Measurements from ENCODE around the gene APOC4. TPM values are rescaled to one million over a fixed set of nuclear protein-coding genes. Genes with fewer than 3 reads are reported as not detected.

APOC4 gene
- total and polyA plus RNA-seq, 12 donors: not detected

DNA sequence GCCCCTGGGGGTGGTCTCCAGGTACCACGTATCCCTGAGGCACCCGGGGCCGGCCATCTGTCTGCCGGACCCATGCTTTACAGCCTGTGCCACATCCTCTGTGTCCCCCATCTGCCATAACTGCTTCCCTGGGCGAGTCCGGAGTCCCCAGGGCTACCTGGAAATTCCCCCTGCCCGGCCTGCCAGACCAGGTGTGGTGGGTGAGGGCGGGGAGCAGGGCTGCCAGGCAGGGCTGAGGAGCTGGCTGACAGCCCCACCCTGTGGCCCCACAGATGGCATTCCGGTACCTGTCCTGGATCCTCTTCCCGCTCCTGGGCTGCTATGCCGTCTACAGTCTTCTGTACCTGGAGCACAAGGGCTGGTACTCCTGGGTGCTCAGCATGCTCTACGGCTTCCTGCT lies 48.9 kb downstream of the APOC4 start:
- H3K4me3 ChIP-seq: no peak overlapping the region
- intact Hi-C loops (cut with DNase I): no loop called here
- peaks cover 0 to 84% (median 19%) of the 10 kb centered on the region in 9 donors for H3K36me3 ChIP-seq
- DNase-seq (no peak), ATAC-seq (no peak)
- H3K27me3 ChIP-seq: no peaks in the 10 kb centered on the region
- no peak overlapping the region for H3K27ac ChIP-seq
- WGBS, 2 donors: 93 to 98% methylated on average over 12 of the region's 12 CpGs
- TF ChIP-seq, protein P1, sequence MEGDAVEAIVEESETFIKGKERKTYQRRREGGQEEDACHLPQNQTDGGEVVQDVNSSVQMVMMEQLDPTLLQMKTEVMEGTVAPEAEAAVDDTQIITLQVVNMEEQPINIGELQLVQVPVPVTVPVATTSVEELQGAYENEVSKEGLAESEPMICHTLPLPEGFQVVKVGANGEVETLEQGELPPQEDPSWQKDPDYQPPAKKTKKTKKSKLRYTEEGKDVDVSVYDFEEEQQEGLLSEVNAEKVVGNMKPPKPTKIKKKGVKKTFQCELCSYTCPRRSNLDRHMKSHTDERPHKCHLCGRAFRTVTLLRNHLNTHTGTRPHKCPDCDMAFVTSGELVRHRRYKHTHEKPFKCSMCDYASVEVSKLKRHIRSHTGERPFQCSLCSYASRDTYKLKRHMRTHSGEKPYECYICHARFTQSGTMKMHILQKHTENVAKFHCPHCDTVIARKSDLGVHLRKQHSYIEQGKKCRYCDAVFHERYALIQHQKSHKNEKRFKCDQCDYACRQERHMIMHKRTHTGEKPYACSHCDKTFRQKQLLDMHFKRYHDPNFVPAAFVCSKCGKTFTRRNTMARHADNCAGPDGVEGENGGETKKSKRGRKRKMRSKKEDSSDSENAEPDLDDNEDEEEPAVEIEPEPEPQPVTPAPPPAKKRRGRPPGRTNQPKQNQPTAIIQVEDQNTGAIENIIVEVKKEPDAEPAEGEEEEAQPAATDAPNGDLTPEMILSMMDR (IDR thresholded peaks at IDR 0.05): no peak
- H3K4me1 ChIP-seq: no peaks in the 10 kb centered on the region
- H3K9me3 ChIP-seq: no peaks in the 10 kb centered on the region

DNA sequence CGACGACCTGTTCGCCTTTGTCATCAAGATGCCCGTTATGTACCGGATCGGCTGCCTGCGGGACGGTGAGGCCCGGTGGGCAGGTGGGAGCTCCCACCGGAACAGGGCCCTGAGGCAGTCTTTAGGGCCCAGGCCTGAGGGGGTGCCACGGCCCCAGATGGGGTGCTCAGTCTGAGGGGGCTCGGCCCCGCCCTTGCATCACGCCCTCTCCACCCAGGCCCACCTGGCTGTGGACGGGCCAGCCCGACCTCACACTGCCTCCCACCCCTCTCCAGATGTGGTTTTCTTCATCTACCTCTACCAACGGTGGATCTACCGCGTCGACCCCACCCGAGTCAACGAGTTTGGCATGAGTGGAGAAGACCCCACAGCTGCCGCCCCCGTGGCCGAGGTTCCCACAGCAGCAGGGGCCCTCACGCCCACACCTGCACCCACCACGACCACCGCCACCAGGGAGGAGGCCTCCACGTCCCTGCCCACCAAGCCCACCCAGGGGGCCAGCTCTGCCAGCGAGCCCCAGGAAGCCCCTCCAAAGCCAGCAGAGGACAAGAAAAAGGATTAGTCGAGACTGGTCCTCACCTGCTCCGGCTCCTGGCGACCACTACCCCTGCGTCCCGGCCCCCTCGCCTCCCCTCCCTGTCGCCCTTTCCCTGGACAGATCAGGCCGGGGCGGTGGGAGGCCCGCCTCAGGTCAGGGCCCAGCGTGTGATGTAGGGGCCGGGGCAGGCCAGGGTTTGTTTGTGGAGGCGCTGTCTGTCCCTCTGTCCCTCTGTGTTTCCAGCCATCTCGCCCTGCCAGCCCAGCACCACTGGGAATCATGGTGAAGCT lies 50.5 kb downstream of the APOC4 start:
- no peaks in the 10 kb centered on the region for H3K27me3 ChIP-seq
- DNase-seq: no peak
- no peak overlapping the region for H3K27ac ChIP-seq
- H3K36me3 ChIP-seq: peaks cover 0 to 68% (median 18%) of the 10 kb centered on the region in 9 donors
- 93 to 94% methylated on average over 41 to 44 of the region's 44 CpGs for WGBS, 2 donors
- TF ChIP-seq, protein P1 (IDR thresholded peaks at IDR 0.05): no peak
- H3K9me3 ChIP-seq: no peaks in the 10 kb centered on the region
- intact Hi-C loops (cut with DNase I): no loop called here
- no peak overlapping the region for H3K4me3 ChIP-seq
- H3K4me1 ChIP-seq: no peaks in the 10 kb centered on the region
- ATAC-seq: peak in 1 of 8 donors; percentile 18

DNA sequence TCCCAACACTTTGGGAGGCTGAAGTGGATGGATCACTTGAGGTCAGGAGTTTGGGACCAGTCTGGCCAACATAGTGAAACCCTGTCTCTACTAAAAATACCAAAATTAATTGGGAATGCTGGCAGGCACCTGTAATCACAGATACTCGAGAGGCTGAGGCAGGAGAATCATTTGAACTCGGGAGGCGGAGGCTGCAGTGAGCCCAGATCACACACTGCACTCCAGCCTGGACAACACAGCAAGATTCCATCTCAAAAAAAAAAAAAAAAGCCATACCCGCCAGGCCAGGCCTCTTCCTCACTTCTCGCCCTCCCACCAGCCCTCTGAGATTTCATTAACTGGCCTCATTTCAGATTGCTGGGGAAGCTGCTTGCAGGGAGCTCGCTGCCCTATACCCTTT lies 51.5 kb downstream of the APOC4 start:
- no peaks in the 10 kb centered on the region for H3K9me3 ChIP-seq
- no peak overlapping the region for H3K27ac ChIP-seq
- 90 to 93% methylated on average over 6 of the region's 6 CpGs for WGBS, 2 donors
- no peak overlapping the region for H3K4me3 ChIP-seq
- TF ChIP-seq, protein P1 (IDR thresholded peaks at IDR 0.05): no peak
- peaks cover 0 to 58% (median 18%) of the 10 kb centered on the region in 9 donors for H3K36me3 ChIP-seq
- DNase-seq: no peak
- no peaks in the 10 kb centered on the region for H3K4me1 ChIP-seq
- intact Hi-C loops (cut with DNase I): no loop called here
- no peaks in the 10 kb centered on the region for H3K27me3 ChIP-seq
- no peak for ATAC-seq

DNA sequence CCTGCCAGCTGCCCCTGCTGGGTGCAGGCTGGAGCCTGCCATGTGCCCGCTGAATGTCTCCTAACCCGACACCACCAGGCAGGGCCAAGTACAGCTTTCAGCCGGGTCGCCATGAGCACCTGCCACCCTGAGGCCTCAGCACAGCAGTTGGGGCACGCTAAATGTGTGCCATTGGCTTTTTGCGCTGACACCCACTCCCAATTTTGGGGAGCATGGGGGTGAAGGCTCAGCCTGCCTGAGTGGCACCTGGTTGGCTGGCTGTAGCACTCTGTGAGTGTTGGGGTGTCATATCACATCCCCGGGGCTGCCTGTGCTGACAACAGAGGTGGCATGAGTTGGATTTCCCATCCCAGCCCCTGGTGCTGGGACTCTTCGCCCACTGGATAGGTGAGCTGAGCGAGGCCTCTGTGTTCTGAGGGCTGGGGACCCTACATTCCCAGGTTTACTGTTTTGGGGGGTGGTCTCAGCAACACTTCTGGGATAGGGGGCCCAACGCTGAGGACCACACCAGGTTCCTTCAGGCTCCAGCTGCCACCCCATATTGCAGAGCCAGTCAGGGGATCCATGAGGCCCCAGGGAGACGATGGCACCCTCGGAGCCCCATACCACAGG lies 52.0 kb downstream of the APOC4 start:
- TF ChIP-seq, protein P1 (IDR thresholded peaks at IDR 0.05): no peak
- no peaks in the 10 kb centered on the region for H3K9me3 ChIP-seq
- intact Hi-C loops (cut with DNase I): no loop called here
- DNase-seq (no peak), ATAC-seq (no peak)
- WGBS, 2 donors: 90 to 92% methylated on average over 12 of the region's 12 CpGs
- no peak overlapping the region for H3K4me3 ChIP-seq
- no peaks in the 10 kb centered on the region for H3K4me1 ChIP-seq
- H3K36me3 ChIP-seq: peaks cover 0 to 53% (median 18%) of the 10 kb centered on the region in 9 donors
- no peak overlapping the region for H3K27ac ChIP-seq
- no peaks in the 10 kb centered on the region for H3K27me3 ChIP-seq

Other genes with a start within 250 kb of the APOC4 start
- not detected for gene CEACAM16, start 243.1 kb upstream of the APOC4 start, total RNA-seq
- gene CEACAM16, start 243.1 kb upstream of the APOC4 start, polyA plus RNA-seq: not detected
- 10 to 100 TPM in 9 of 10 donors, 1 to 10 TPM in 1; 7.1 to 76.3 (median 20.3) TPM for gene BCL3, start 193.5 kb upstream of the APOC4 start, total RNA-seq
- 10 to 100 TPM; 20.7 to 30.7 TPM for gene BCL3, start 193.5 kb upstream of the APOC4 start, polyA plus RNA-seq
- gene CBLC, start 164.3 kb upstream of the APOC4 start, total RNA-seq: under 1 TPM in 1 of 10 donors, not detected in 9; 0.38 TPM
- gene CBLC, start 164.3 kb upstream of the APOC4 start, polyA plus RNA-seq: not detected
- 100 to 1,000 TPM in 4 of 10 donors, 10 to 100 TPM in 6; 72.8 to 118 (median 92.5) TPM for gene BCAM, start 133.1 kb upstream of the APOC4 start, total RNA-seq
- gene BCAM, start 133.1 kb upstream of the APOC4 start, polyA plus RNA-seq: 100 to 1,000 TPM in 1 of 2 donors, 10 to 100 TPM in 1; 63.2 to 130 TPM
- 10 to 100 TPM; 34.1 to 83.9 (median 46.5) TPM for gene NECTIN2, start 95.9 kb upstream of the APOC4 start, total RNA-seq
- gene NECTIN2, start 95.9 kb upstream of the APOC4 start, polyA plus RNA-seq: 10 to 100 TPM; 62.5 to 96.8 TPM
- gene TOMM40, start 51.0 kb upstream of the APOC4 start, total RNA-seq: 10 to 100 TPM; 37.8 to 66.2 (median 43.9) TPM
- gene TOMM40, start 51.0 kb upstream of the APOC4 start, polyA plus RNA-seq: 10 to 100 TPM; 45.6 to 77.5 TPM
- gene APOE, start 36.4 kb upstream of the APOC4 start, total RNA-seq: 10 to 100 TPM in 9 of 10 donors, 1 to 10 TPM in 1; 6.0 to 29.5 (median 20.6) TPM
- gene APOE, start 36.4 kb upstream of the APOC4 start, polyA plus RNA-seq: 10 to 100 TPM; 63.6 to 77.8 TPM
- gene APOC1, start 27.6 kb upstream of the APOC4 start, total RNA-seq: 10 to 100 TPM in 1 of 10 donors, 1 to 10 TPM in 4, not detected in 5; 1.4 to 13.5 (median 1.6) TPM
- 1 to 10 TPM; 3.6 to 5.3 TPM for gene APOC1, start 27.6 kb upstream of the APOC4 start, polyA plus RNA-seq
- under 1 TPM in 2 of 10 donors, not detected in 8; 0.65 to 0.79 TPM for gene APOC2, start 3.8 kb downstream of the APOC4 start, total RNA-seq
- gene APOC2, start 3.8 kb downstream of the APOC4 start, polyA plus RNA-seq: under 1 TPM; 0.36 to 0.66 TPM
- gene CLPTM1, start 13.1 kb downstream of the APOC4 start, total RNA-seq: 100 to 1,000 TPM in 4 of 10 donors, 10 to 100 TPM in 6; 81.1 to 130 (median 95.7) TPM
- 100 to 1,000 TPM in 1 of 2 donors, 10 to 100 TPM in 1; 72.1 to 123 TPM for gene CLPTM1, start 13.1 kb downstream of the APOC4 start, polyA plus RNA-seq
- gene RELB, start 59.2 kb downstream of the APOC4 start, total RNA-seq: 10 to 100 TPM in 1 of 10 donors, 1 to 10 TPM in 9; 1.3 to 19.3 (median 5.5) TPM
- 10 to 100 TPM in 1 of 2 donors, 1 to 10 TPM in 1; 1.4 to 13.0 TPM for gene RELB, start 59.2 kb downstream of the APOC4 start, polyA plus RNA-seq
- gene CLASRP, start 96.8 kb downstream of the APOC4 start, total RNA-seq: 10 to 100 TPM; 24.0 to 50.4 (median 30.0) TPM
- 100 to 1,000 TPM in 1 of 2 donors, 10 to 100 TPM in 1; 26.9 to 142 TPM for gene CLASRP, start 96.8 kb downstream of the APOC4 start, polyA plus RNA-seq
- gene ZNF296, start 134.2 kb downstream of the APOC4 start, total RNA-seq: under 1 TPM in 5 of 10 donors, not detected in 5; 0.15 to 0.29 (median 0.21) TPM
- gene ZNF296, start 134.2 kb downstream of the APOC4 start, polyA plus RNA-seq: under 1 TPM; 0.22 to 0.95 TPM
- 10 to 100 TPM; 10.7 to 23.5 (median 13.0) TPM for gene GEMIN7, start 137.0 kb downstream of the APOC4 start, total RNA-seq
- gene GEMIN7, start 137.0 kb downstream of the APOC4 start, polyA plus RNA-seq: 10 to 100 TPM; 25.9 to 38.2 TPM
- gene PPP1R37, start 150.9 kb downstream of the APOC4 start, total RNA-seq: 10 to 100 TPM; 12.5 to 19.2 (median 15.8) TPM
- gene PPP1R37, start 150.9 kb downstream of the APOC4 start, polyA plus RNA-seq: 10 to 100 TPM; 20.9 to 38.3 TPM
- under 1 TPM in 3 of 10 donors, not detected in 7; 0.06 to 0.09 (median 0.07) TPM for gene NKPD1, start 218.7 kb downstream of the APOC4 start, total RNA-seq
- under 1 TPM; 0.06 to 0.07 TPM for gene NKPD1, start 218.7 kb downstream of the APOC4 start, polyA plus RNA-seq
- 10 to 100 TPM; 14.3 to 24.9 (median 16.8) TPM for gene TRAPPC6A, start 236.0 kb downstream of the APOC4 start, total RNA-seq
- 10 to 100 TPM; 15.9 to 18.9 TPM for gene TRAPPC6A, start 236.0 kb downstream of the APOC4 start, polyA plus RNA-seq
- 1 to 10 TPM; 2.8 to 8.6 (median 4.8) TPM for gene BLOC1S3, start 236.5 kb downstream of the APOC4 start, total RNA-seq
- gene BLOC1S3, start 236.5 kb downstream of the APOC4 start, polyA plus RNA-seq: 1 to 10 TPM; 2.2 to 6.1 TPM